Heart right ventricle (tissue), 16 donors: Measurements from ENCODE around the gene PSEN2. TPM values are rescaled to one million over a fixed set of nuclear protein-coding genes. Genes with fewer than 3 reads are reported as not detected.

Source experiments
- ATAC-seq, 8 donors: fragments of 200-7000 bp; cut with Tn5 transposase; one replicate each; pipeline ENCODE4 v1.9.1; 2020; ENCODE audit warnings: mild to moderate bottlenecking in 8 of 8, moderate library complexity in 8 of 8, moderate number of reproducible peaks in 1 of 8
- DNase-seq, 2 donors: peaks; one replicate each; pipeline ENCODE4 v3.0.0-alpha.2; 2020
- H3K27ac ChIP-seq, 10 donors: fragments of 200-600 bp; sonication (generic) in 2 of 10; one replicate each; pipeline versions ENCODE4 v1.5.0 to v1.8.0; 2020 to 2022; ENCODE audit warnings: mild to moderate bottlenecking in 3 of 10
- H3K27me3 ChIP-seq, 7 donors: fragments of 200-600 bp; one replicate each; pipeline ENCODE4 v1.8.0; 2021 to 2022; ENCODE audit warnings: mild to moderate bottlenecking in 2 of 7
- H3K36me3 ChIP-seq, 9 donors: fragments of 200-600 bp; sonication (generic) in 1 of 9; one replicate each; pipeline versions ENCODE4 v1.5.0 to v1.8.0; 2020 to 2022; ENCODE audit warnings: mild to moderate bottlenecking in 2 of 9
- H3K4me1 ChIP-seq, 9 donors: fragments of 200-600 bp; sonication (generic) in 1 of 9; one replicate each; pipeline versions ENCODE4 v1.5.0 to v1.8.0; 2020 to 2022; ENCODE audit warnings: mild to moderate bottlenecking in 4 of 9
- H3K4me3 ChIP-seq, 10 donors: fragments of 200-600 bp; sonication (generic) in 2 of 10; one replicate each; pipeline versions ENCODE4 v1.5.0 to v1.8.0; 2020 to 2022; ENCODE audit warnings: mild to moderate bottlenecking in 7 of 10, moderate library complexity in 2 of 10
- H3K9me3 ChIP-seq, 11 donors: fragments of 200-600 bp in 10 of 11; sonication (generic) in 2 of 11; one replicate each; pipeline versions ENCODE4 v1.5.0 to v1.8.0; 2013 to 2022; ENCODE audit warnings: mild to moderate bottlenecking in 2 of 11, control low read depth in 1 of 11, moderate library complexity in 1 of 11
- WGBS, 2 donors: extraction: QIAGEN DNeasy Blood & Tissue Kit; methylation state at CpG; one replicate each; pipeline ENCODE4 v1.1.7; 2013; ENCODE audit warnings: inconsistent platforms in 1 of 2; 5-methylcytosine and 5-hydroxymethylcytosine counted together
- intact Hi-C, 10 donors: fragments of 100-400 bp; cut with DNase I; formaldehyde crosslinking; loops; one replicate each; pipeline versions ENCODE4 v1.11.1 to v1.14.2; 2022
- polyA plus RNA-seq, 2 donors: library from polyadenylated mRNA; stranded (reverse); fragments of 200-250 nt; gene quantifications; one replicate each; pipeline ENCODE4 v1.2.3, GENCODE V29; 2013
- total RNA-seq, 10 donors: library from RNA; stranded (reverse); fragmentation: NEBNext Ultra II Directional in 3 of 10; extraction: Animal tissue kit (Norgen Biotek cat#: 25700) in 3 of 10; gene quantifications; one replicate each; pipeline versions ENCODE4 v1.2.1 to v1.2.4, GENCODE V29; 2021 to 2023
- TF ChIP-seq, protein P1 (sequence below), 9 donors: fragments of 200-600 bp; sonication (generic) in 2 of 9; IDR thresholded peaks; one replicate each; pipeline versions ENCODE4 v1.5.0 to v1.8.0; 2021 to 2022; ENCODE audit warnings: antibody characterized with exemption in 9 of 9, mild to moderate bottlenecking in 5 of 9, moderate library complexity in 1 of 9
- donor health status: Arrhythmogenic right ventricular cardiomyopathy.
- donor health status: ischemic (EF 13 %, LVEDD 7.1; RV severe dilation, severe dysfunction).
- donor health status: healthy with polysubstance abuse.
- donor health status: DM: no; HTN: yes; CAD: no.
- donor health status: DM: no; HTN: no; CAD: no.
- donor health status: ischemic (EF 25% LVEDD 6.9; RV normal size, moderate dysfunction).
- donor health status: ischemic (EF 25% LVEDD 5.7; RV mildly dilated, moderate dysfunction).
- donor health status: healthy.
- donor health status: DM: yes; HTN: yes; CAD: no.
- donor health status: Ischemic cardiomyopathy.
- donor health status: ischemic (EF 35%, LVEDD 5.7; RV mildly dilated, moderate dysfunction).
- donor health status: nonischemic (EF 11% LVEDD 7.7; RV severe dilation, severe dysfunction).
- donor health status: DM: yes; HTN: yes; CAD: no.
- donor health status: PGD.
- donor health status: ischemic (EF 29% LVEDD 5.4; RV normal size, mild dysfunction).
- donor health status: nonischemic (EF 23%, LVEDD 6.1; RV moderate dilation, normal function).

The PSEN2 gene
- total and polyA plus RNA-seq, 12 donors: 12.9 to 25.8 (median 19.2) TPM

DNA sequence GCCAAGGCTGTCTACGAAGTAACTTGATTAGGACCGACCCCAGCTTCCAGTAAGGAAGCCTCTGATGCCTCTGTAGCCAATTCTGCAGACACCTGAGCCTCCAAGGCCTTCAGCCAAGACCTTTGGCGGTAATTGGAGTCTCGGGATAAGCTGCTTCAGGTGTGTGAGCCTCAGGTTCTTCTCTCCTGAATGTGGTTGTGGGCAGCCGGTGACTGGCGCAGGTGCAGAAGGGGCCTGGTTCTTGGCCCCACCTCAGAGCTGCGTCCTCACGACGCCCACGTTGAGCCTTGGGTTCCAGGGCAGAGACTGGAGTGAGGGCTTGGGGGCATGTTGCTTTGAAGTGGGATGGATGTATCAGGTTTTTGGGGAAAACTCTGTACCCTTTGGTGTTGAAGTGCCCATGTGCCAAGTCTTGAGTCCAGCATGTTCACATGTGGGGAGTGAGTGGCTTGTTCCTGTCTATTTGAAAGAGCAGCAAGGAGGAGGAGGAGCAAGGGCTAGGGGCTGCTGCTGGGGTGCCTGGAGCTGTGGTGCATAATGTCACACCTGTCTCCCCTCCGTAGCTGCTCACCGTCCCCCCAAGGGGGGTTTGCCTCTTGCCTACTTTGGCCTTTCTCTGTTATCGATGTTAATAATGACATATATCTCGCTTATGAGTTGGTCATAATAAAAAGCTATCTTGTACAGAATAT lies 1.4 kb downstream of the PSEN2 start:
- peaks cover 0 to 21% (median 0%) of the 10 kb centered on the region in 9 donors for H3K36me3 ChIP-seq
- TF ChIP-seq, protein P1, sequence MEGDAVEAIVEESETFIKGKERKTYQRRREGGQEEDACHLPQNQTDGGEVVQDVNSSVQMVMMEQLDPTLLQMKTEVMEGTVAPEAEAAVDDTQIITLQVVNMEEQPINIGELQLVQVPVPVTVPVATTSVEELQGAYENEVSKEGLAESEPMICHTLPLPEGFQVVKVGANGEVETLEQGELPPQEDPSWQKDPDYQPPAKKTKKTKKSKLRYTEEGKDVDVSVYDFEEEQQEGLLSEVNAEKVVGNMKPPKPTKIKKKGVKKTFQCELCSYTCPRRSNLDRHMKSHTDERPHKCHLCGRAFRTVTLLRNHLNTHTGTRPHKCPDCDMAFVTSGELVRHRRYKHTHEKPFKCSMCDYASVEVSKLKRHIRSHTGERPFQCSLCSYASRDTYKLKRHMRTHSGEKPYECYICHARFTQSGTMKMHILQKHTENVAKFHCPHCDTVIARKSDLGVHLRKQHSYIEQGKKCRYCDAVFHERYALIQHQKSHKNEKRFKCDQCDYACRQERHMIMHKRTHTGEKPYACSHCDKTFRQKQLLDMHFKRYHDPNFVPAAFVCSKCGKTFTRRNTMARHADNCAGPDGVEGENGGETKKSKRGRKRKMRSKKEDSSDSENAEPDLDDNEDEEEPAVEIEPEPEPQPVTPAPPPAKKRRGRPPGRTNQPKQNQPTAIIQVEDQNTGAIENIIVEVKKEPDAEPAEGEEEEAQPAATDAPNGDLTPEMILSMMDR (IDR thresholded peaks at IDR 0.05): no peak
- no peaks in the 10 kb centered on the region for H3K27me3 ChIP-seq
- WGBS, 2 donors: 78 to 88% methylated on average over 14 of the region's 14 CpGs
- peak overlapping the region in 2 of 10 donors; percentile 23 to 41 for H3K27ac ChIP-seq
- H3K9me3 ChIP-seq: no peaks in the 10 kb centered on the region
- ATAC-seq (no peak), DNase-seq (no peak)
- peaks cover 11 to 54% (median 24%) of the 10 kb centered on the region in 9 donors for H3K4me1 ChIP-seq
- H3K4me3 ChIP-seq: peak overlapping the region in 9 of 10 donors; percentile 63 to 90 (median 81)
- intact Hi-C loops: no loop called here

DNA sequence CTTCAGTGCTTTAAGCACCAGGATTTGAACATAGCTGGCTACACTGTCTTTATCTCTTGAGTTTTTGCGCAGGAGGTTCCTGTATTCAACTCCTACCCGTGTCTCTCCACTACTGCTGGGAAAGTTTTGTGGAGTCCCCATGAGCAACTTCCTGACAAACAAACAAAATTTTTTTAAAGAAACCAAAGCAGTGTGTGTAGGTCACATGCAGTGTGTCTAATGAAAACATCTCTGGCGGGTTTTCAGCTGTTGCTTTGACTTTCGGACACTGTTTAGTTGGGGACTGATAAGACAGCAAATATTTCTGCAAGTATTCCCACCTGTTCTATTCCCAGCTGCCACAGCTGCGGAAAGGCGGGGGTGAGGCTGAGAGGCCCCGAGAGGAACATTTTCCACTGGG lies 2.0 kb downstream of the PSEN2 start:
- Histone ChIP-seq H3K4me1 (peaks cover 11 to 54% (median 24%) of the 10 kb centered on the region in 9 donors), H3K36me3 (peaks cover 0 to 27% (median 0%) of the 10 kb centered on the region in 9 donors), H3K27ac (peak overlapping the region in 2 of 10 donors; percentile 23 to 41), H3K27me3 (no peaks in the 10 kb centered on the region), H3K9me3 (no peaks in the 10 kb centered on the region), H3K4me3 (peak overlapping the region in 3 of 10 donors; percentile 11 to 85 (median 81))
- DNase-seq (peak in 1 of 2 donors; percentile 26), ATAC-seq (peak in 2 of 8 donors; percentile 12 to 45)
- intact Hi-C loops: no loop called here
- 49 to 60% methylated on average over 7 of the region's 7 CpGs for WGBS, 2 donors
- TF ChIP-seq, protein P1 (IDR thresholded peaks at IDR 0.05): no peak

DNA sequence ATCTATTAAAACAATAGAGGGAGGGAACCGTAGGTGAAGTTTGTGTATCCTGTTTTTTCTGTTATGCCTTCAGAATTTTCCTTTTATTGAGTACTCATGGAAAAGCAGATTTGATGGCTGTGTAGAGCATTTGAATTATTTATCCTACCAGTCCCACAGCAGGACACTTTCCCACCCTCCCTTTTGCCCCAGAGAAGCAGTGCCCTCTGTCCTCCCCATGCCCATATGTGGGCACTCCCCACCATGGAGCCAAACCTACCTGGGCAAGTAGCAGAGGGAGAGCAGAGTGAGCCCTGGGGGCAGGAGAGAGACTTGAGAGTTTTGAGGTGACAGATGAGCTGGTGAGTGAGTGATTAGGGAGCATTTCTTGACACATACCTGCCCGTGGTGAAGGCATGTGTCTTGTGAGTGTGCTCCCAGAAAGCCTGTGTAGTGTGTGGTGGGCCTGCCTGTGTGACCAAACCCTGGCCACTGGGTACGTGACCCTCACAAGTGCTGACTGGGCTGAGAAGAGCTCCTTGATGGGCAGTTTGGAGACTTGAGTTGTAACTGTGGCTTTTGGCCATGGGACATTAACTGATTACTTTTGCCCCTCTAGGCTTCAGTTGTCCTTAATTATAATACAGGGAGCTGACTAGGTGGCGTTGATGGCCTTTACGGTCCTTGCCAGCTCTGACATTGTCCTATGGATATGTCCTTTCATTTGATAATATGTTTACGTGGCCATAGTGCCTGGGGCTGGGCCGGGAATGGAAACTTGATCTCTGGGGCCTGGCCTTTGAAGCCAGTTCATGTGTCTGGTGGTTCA lies 3.6 kb downstream of the PSEN2 start:
- TF ChIP-seq, protein P1 (IDR thresholded peaks at IDR 0.05): no peak
- Histone ChIP-seq H3K27me3 (no peaks in the 10 kb centered on the region), H3K9me3 (no peaks in the 10 kb centered on the region), H3K36me3 (peaks cover 0 to 40% (median 0%) of the 10 kb centered on the region in 9 donors), H3K4me3 (no peak overlapping the region), H3K4me1 (peaks cover 11 to 54% (median 24%) of the 10 kb centered on the region in 9 donors), H3K27ac (no peak overlapping the region)
- ATAC-seq: no peak
- DNase-seq: no peak
- WGBS, 2 donors: 78 to 84% methylated on average over 7 of the region's 7 CpGs
- intact Hi-C loops: no loop called here

DNA sequence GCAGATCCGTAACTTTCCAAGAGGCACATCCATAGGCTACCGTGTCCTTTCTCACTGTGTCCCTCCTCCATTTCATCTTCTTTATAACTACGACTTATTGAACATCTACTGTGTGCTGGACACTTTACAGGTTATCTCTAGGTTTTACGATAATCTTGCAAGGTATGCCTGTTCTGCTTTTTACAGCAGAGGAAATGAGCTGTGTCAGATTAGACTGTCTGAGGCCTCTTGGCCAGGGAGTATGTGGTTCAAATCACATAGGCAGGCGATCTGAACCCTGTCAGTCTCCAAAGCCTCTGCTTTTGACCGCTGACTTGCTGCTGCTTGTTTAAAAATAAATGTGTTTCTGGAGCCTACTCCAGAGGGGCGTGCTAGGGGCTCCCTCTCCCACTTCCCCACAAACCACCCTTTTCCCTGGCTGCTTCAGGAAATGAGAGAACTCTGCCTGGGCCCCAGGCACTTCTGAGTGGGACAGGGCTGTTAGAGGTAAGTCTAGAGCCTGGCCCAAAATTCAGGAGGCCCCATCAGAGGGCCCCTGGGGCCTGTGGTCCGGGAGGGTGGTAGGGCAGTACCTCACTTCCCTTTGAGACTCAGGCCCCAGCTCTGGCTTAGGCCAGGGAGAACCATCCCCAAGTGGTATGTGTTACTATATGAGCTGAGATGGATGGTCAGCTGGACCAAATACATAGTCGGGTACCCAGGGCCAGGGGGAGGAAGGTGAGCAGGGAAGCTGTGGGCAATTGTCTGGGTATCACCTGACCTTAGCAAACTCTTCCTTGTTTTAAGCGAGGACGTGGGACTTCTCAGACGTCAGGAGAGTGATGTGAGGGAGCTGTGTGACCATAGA lies 4.4 kb downstream of the PSEN2 start:
- Histone ChIP-seq H3K4me1 (peaks cover 11 to 54% (median 24%) of the 10 kb centered on the region in 9 donors), H3K36me3 (peaks cover 0 to 48% (median 5%) of the 10 kb centered on the region in 9 donors), H3K27ac (peak overlapping the region in 1 of 10 donors; percentile 3), H3K4me3 (no peak overlapping the region), H3K9me3 (no peaks in the 10 kb centered on the region), H3K27me3 (no peaks in the 10 kb centered on the region)
- no peak for DNase-seq
- no peak for ATAC-seq
- 83 to 89% methylated on average over 12 of the region's 12 CpGs for WGBS, 2 donors
- TF ChIP-seq, protein P1 (IDR thresholded peaks at IDR 0.05): no peak
- intact Hi-C loops: no loop called here
